ENCODE data around the gene TSSK1B. TPM values are rescaled to one million over a fixed set of nuclear protein-coding genes. Genes with fewer than 3 reads are reported as not detected.

The TSSK1B gene
- total RNA-seq, 3 donors from 2014 or later (not counting 1 experiment from before 2014, with no cell fraction given) = not detected

DNA sequence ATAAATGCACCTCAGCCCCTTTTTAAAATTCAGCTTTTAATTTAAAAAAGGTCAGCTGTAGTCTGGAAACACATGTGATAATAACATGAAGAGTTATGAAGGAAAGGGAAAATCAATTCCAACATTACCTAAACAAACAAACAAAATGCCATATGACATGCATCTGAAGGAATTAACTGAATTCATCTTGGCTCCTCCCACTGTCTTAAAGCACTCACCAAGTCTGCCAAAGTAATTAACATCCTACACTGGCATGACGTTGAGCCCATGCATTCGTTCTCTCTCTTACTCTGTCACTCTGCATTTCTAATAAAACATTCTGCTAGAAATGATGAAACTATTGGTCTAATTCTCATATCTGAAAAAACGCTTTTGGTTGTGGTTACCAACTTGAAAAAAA lies 37.7 kb downstream of the TSSK1B start:
- Mint-ChIP-seq H3K36me3 (no peaks in the 10 kb centered on the region), H3K9me3 (no peaks in the 10 kb centered on the region), H3K4me1 (no peaks in the 10 kb centered on the region), H3K4me3 (no peak overlapping the region), H3K27me3 (ENCODE audit: low read depth in 2 of 2) (peaks cover 12 to 28% of the 10 kb centered on the region in 2 donors), H3K27ac (no peak overlapping the region)
- TF ChIP-seq, protein P1, sequence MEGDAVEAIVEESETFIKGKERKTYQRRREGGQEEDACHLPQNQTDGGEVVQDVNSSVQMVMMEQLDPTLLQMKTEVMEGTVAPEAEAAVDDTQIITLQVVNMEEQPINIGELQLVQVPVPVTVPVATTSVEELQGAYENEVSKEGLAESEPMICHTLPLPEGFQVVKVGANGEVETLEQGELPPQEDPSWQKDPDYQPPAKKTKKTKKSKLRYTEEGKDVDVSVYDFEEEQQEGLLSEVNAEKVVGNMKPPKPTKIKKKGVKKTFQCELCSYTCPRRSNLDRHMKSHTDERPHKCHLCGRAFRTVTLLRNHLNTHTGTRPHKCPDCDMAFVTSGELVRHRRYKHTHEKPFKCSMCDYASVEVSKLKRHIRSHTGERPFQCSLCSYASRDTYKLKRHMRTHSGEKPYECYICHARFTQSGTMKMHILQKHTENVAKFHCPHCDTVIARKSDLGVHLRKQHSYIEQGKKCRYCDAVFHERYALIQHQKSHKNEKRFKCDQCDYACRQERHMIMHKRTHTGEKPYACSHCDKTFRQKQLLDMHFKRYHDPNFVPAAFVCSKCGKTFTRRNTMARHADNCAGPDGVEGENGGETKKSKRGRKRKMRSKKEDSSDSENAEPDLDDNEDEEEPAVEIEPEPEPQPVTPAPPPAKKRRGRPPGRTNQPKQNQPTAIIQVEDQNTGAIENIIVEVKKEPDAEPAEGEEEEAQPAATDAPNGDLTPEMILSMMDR (IDR thresholded peaks at IDR 0.05) = no peak
- intact Hi-C loops (cut with micrococcal nuclease) = no loop called here
- DNase-seq = no peak
- 92% methylated on average over 2 of the region's 3 CpGs for WGBS (ENCODE audit: insufficient coverage)
- ATAC-seq = no peak
- H3K9me3 ChIP-seq (ENCODE audit: control insufficient read depth, insufficient read depth, low read length) = no peaks in the 10 kb centered on the region
- H3K27ac ChIP-seq (ENCODE audit: low read length) = no peak overlapping the region
- peaks cover 4% of the 10 kb centered on the region for H3K27me3 ChIP-seq (ENCODE audit: control insufficient read depth, insufficient read depth, low read length)
- no peaks in the 10 kb centered on the region for H3K4me1 ChIP-seq (ENCODE audit: control insufficient read depth, insufficient read depth, low read length)
- H3K36me3 ChIP-seq (ENCODE audit: control insufficient read depth, insufficient read depth, low read length) = no peaks in the 10 kb centered on the region
- H3K4me3 ChIP-seq (ENCODE audit: low read length) = no peak overlapping the region

DNA sequence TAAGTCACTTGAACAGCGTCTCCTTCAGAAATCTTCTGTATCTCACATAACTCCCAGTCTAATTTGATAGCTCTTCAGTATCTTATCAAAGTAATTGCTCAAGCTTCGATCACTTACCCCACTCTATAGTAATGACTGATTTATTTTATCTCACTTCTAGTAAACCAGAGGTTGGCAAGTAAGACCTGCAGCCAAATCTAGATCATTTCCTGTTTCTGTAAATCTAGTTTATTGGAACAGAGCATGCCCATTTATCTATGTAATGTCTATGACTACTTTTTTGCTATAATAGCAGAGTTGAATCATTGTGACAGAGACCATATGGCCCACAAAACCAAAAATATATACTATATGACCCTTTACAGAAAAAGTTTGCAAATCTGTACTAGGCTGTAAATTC lies 40.1 kb downstream of the TSSK1B start:
- DNase-seq (no peak), ATAC-seq (no peak)
- no peaks in the 10 kb centered on the region for H3K36me3 Mint-ChIP-seq
- H3K4me1 Mint-ChIP-seq = no peaks in the 10 kb centered on the region
- H3K4me3 Mint-ChIP-seq = no peak overlapping the region
- 82% methylated on average over 2 of the region's 2 CpGs for WGBS (ENCODE audit: insufficient coverage)
- Histone ChIP-seq H3K27me3 (ENCODE audit: control insufficient read depth, insufficient read depth, low read length) (peaks cover 9% of the 10 kb centered on the region), H3K9me3 (ENCODE audit: control insufficient read depth, insufficient read depth, low read length) (no peaks in the 10 kb centered on the region), H3K4me1 (ENCODE audit: control insufficient read depth, insufficient read depth, low read length) (no peaks in the 10 kb centered on the region), H3K4me3 (ENCODE audit: low read length) (no peak overlapping the region), H3K36me3 (ENCODE audit: control insufficient read depth, insufficient read depth, low read length) (no peaks in the 10 kb centered on the region), H3K27ac (ENCODE audit: low read length) (no peak overlapping the region)
- intact Hi-C loops (cut with micrococcal nuclease) = no loop called here
- TF ChIP-seq, protein P1 (IDR thresholded peaks at IDR 0.05) = no peak
- H3K27ac Mint-ChIP-seq = no peak overlapping the region
- no peaks in the 10 kb centered on the region for H3K9me3 Mint-ChIP-seq
- H3K27me3 Mint-ChIP-seq (ENCODE audit: low read depth in 2 of 2) = peaks cover 19 to 38% of the 10 kb centered on the region in 2 donors

- H3K36me3 Mint-ChIP-seq = no peaks in the 10 kb centered on the region
- no peak overlapping the region for H3K27ac ChIP-seq (ENCODE audit: low read length)
- no peak overlapping the region for H3K27ac Mint-ChIP-seq
- peaks cover 31 to 41% of the 10 kb centered on the region in 2 donors for H3K27me3 Mint-ChIP-seq (ENCODE audit: low read depth in 2 of 2)
- intact Hi-C loops (cut with micrococcal nuclease) = no loop called here
- no peak overlapping the region for H3K4me3 ChIP-seq (ENCODE audit: low read length)
- TF ChIP-seq, protein P1 (IDR thresholded peaks at IDR 0.05) = no peak
- no CpG with 5 or more reads among the region's 1 CpG for WGBS (ENCODE audit: insufficient coverage)
- H3K4me1 Mint-ChIP-seq = no peaks in the 10 kb centered on the region
- no peaks in the 10 kb centered on the region for H3K36me3 ChIP-seq (ENCODE audit: control insufficient read depth, insufficient read depth, low read length)
- ATAC-seq (no peak), DNase-seq (no peak)
- H3K9me3 Mint-ChIP-seq = no peaks in the 10 kb centered on the region
- H3K4me3 Mint-ChIP-seq = no peak overlapping the region
- peaks cover 22% of the 10 kb centered on the region for H3K27me3 ChIP-seq (ENCODE audit: control insufficient read depth, insufficient read depth, low read length)
- no peaks in the 10 kb centered on the region for H3K9me3 ChIP-seq (ENCODE audit: control insufficient read depth, insufficient read depth, low read length)
- no peaks in the 10 kb centered on the region for H3K4me1 ChIP-seq (ENCODE audit: control insufficient read depth, insufficient read depth, low read length)
Observed at GRCh38 chr5:113390224-113390623, 44.6 kb downstream of the TSSK1B start.

GRCh38 chr5:113389116-113389515 lies 45.7 kb downstream of the TSSK1B start:
- no peaks in the 10 kb centered on the region for H3K4me1 ChIP-seq (ENCODE audit: control insufficient read depth, insufficient read depth, low read length)
- peaks cover 26 to 40% of the 10 kb centered on the region in 2 donors for H3K27me3 Mint-ChIP-seq (ENCODE audit: low read depth in 2 of 2)
- no peak for DNase-seq
- TF ChIP-seq, protein P1 (IDR thresholded peaks at IDR 0.05) = no peak
- no peaks in the 10 kb centered on the region for H3K4me1 Mint-ChIP-seq
- H3K27ac Mint-ChIP-seq = no peak overlapping the region
- H3K36me3 ChIP-seq (ENCODE audit: control insufficient read depth, insufficient read depth, low read length) = no peaks in the 10 kb centered on the region
- H3K4me3 Mint-ChIP-seq = no peak overlapping the region
- no peak overlapping the region for H3K27ac ChIP-seq (ENCODE audit: low read length)
- no peaks in the 10 kb centered on the region for H3K36me3 Mint-ChIP-seq
- no peak overlapping the region for H3K4me3 ChIP-seq (ENCODE audit: low read length)
- 97% methylated on average over 4 of the region's 4 CpGs for whole genome bisulfite sequencing (ENCODE audit: insufficient coverage)
- no peak for ATAC-seq
- H3K9me3 ChIP-seq (ENCODE audit: control insufficient read depth, insufficient read depth, low read length) = no peaks in the 10 kb centered on the region
- intact Hi-C loops (cut with micrococcal nuclease) = no loop called here
- peaks cover 25% of the 10 kb centered on the region for H3K27me3 ChIP-seq (ENCODE audit: control insufficient read depth, insufficient read depth, low read length)
- no peaks in the 10 kb centered on the region for H3K9me3 Mint-ChIP-seq

All from natural killer cell (primary cell).